GM19438 (cell line): ENCODE measurements around the gene MME.
"Not testable (repeated sequence)": the region's sequence is repeated elsewhere in the genome, so short reads cannot be mapped to it uniquely, and the experiment has no call there.

Source experiments
- ATAC-seq: cut with Tn5 transposase; IDR thresholded peaks from one replicate; pipeline ENCODE4 v1.9.1; 2021; ENCODE audit warnings: low read depth; ENCODE audit not compliant: unreplicated experiment

The MME gene

GRCh38 chr3:155189478-155189877, 109.4 kb downstream of the MME start:
- ATAC-seq, result no peak

DNA sequence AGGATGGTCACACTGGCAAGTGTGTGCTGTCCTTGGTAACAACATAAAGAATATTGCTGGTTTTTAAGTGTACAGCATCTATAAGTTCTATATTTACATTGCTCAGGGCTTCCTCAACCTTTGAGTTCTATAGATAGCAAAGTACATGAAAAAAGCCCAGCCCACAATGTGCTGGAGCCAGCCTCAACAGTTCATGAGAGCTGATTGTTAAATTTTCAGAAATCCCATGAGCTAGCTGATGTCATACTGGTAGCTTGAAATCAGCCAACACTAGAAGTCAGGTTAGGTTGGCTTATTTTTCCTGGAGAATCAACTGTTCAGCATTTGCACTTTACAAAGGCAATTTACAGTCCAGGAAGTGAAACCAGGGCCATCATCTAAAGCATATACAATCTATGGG, 110.6 kb downstream of the MME start:
- no peak for ATAC-seq

DNA sequence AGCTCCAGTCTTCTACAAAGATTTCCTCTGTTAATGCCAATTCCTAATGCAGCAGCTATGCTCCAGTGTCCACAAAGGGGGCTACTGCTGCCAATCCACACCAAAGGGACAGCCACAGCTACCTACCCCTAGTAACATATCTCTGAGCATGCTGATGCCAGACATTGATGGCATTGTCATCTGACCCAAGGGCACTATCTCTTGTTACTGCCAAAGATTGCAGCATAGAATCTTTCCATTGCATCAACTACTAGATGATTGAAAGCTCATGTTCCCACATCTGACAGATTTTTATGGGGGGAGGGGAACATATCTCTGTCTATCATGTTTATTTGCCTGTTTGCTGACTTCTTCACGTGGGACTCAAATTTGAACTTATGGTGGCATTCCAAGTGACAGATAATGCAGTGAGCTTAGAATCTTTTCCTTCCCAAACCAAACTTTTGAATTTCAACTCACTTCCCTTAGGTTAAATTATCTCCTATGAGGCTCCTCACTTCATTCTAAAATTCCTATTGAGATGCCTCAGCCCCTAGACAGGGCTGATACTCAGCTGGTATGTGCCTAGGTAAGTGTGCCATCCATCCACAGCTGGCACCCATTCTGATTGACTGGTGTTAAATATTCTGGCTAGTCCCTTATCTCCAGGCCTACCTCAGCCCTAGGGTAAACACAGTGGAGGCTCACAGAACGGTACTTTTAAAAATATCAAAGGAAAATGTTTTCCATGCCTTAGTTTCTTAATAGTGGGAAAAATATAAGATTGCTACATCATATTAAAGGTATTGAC, 113.0 kb downstream of the MME start:
- no peak for ATAC-seq

DNA sequence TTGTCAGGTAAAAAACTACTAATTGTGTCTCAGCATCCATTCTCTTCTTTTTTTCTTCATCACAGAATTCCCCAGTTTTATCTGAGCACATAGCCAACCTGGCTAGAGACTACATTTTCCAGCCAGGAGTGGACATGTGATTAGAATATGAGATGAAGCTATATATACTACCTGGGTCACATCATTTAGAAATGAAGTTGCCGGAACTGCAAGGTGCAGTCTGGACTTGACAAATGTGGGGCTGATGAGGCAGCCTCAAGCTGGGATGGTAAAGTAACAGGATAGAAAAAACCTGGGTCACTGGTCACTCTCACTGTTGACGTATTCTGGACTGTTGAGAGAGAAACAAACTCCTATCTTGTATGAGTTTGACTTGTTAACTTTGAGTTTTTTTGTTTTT, 113.7 kb downstream of the MME start:
- no peak for ATAC-seq

DNA sequence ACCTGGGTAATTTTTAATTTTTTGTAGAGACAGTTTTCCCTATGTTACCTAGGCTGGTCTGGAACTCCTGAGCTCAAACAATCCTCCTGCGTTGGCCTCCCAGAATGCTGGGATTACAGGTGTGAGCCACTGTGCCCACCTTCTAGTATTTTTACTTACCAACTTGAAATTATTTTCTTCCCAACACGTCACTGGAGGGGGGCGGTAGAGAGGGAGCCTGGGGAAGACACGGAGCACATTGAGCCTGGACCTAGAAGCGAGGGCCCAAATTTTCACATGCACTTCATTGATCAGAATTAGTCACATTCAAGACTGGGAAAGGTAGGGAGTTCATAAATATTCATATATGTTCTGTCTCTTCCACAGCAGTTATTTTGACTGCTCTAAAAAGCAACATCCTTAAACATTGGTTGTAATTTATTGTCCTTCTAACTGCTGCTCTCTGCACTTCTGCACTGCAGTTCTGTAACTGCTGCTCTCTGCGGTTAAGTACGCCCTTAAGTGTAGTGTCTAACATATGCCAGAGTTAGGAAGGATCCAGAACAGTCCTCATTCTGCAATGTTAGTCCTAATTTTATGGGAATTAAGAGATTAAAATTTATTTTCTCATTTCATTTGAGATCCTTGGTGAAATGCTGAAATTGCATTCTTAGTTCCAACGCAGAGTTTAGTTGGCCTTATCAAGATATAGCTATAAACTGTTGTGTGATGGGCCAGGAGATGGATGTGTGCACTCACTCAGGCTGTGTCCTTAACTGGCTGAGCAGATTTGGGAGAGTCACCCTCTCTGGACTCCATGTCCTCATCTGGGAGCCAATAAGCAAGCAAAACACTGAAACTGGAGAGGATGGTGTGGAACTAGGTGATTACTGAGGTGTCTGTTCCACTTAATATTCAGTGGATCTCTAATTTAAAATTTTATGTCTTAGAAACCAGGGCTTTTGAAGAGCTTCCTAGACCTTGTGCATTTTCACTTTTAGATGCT, 115.1 kb downstream of the MME start:
- ATAC-seq, result no peak

- no peak for ATAC-seq
Observed at GRCh38 chr3:155196131-155197021, 116.3 kb downstream of the MME start.

- no peak for ATAC-seq
Observed at GRCh38 chr3:155197786-155198185, 117.7 kb downstream of the MME start.

DNA sequence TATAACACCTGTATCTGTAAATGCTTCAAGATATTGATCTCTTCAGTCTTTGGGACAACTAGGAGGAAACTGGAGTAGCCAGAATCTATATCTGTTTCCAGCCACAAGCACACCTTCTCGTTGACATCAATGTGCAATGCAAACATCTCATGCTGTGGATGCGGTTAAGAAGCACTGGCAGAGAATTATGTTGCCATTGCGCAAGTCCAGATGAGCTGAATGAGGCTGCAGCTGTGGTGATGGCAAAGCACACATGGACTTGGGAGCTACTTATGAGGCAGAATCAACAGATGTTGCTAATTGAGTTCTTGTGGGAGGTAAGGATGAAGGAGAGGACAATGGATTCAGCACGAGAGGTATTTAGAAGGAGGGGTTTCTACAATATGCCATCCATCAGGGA, 122.5 kb downstream of the MME start:
- no peak for ATAC-seq

DNA sequence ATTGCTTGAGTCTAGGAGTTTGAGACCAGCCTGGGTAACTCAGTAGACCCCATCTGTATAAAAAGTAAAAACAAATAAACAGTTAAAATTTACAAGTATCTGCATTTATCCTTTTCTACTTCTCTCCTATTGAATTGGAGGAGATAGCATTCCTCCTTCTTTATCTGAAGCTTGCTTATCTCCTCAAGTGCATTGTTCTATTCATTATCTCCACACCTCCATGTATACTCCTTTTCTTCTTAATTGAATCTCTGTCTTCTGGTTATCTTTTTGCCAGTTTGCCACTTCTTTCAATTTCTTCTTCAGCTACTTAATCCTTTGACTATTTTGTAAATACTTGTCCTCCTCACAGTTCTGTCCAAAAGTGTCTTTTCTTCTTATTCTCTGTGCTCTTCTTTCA, 124.7 kb downstream of the MME start:
- no peak for ATAC-seq

DNA sequence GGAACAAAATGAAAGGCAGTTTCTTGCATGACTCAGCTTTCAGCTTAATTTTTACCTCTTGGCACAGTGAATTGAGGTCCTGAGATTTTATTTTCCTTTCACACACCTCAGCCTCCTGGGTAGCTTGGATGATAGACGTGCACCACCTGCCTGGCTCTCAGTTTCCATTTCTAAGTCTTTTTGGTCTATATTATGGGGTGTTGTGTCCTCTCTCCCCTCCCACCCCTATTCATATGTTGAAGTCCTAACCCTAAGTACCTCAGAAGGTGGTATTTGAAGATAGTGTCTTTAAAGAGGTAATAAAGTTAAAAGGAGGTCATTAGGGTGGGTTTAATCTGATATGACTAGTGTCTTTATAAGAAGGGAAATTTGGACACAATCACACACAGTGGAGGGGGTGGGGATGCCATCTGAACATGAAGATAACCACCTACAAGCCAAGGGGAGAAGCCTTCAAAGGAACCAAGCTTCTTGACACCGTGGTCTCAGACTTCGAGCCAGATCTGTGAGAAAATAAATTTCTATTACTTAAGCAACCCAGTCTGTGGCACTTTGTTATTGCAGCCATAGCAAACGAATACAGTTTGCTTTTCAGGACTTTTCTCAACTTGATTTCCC, 128.2 kb downstream of the MME start:
- no peak for ATAC-seq

DNA sequence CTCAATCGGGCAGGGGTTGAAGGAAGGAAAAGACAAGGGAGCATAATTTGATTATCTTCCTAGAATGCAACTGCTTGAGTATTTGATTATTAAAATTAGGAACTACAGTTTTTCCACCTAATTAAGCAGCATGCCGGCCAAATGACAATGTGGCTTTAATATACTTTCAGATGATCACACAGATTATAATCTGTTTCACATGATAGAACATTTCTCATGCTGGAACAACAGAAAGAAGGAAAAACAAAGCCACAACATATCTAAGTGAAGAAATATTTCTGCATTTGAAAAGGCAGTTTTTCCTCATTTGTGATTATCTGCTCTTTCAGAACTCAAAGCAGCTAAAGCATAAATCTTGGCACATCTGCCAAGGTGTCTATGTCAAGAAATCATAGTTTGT, 130.6 kb downstream of the MME start:
- ATAC-seq, result no peak

- no peak for ATAC-seq
Observed at GRCh38 chr3:155211266-155211665, 131.1 kb downstream of the MME start.

- ATAC-seq, result no peak
Observed at GRCh38 chr3:155211940-155212339, 131.8 kb downstream of the MME start.

DNA sequence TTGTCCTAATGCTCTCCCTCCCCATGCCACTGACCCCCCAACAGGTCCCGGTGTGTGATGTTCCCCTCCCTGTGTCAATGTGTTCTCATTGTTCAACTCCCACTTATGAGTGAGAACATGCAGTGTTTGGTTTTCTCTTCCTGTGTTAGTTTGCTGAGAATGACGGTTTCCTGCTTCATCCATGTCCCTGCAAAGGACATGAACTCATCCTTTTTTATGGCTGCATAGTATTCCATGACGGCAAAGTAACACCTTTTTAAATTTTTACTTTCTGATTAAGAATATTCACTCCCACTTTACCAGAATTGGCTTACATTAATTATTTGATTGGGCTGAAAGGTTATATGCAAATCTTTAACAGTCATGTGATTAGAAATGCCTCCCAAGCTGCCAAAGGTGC, 135.9 kb downstream of the MME start:
- not testable (repeated sequence) for ATAC-seq

GRCh38 chr3:155217591-155217990, 137.5 kb downstream of the MME start:
- ATAC-seq, result no peak

DNA sequence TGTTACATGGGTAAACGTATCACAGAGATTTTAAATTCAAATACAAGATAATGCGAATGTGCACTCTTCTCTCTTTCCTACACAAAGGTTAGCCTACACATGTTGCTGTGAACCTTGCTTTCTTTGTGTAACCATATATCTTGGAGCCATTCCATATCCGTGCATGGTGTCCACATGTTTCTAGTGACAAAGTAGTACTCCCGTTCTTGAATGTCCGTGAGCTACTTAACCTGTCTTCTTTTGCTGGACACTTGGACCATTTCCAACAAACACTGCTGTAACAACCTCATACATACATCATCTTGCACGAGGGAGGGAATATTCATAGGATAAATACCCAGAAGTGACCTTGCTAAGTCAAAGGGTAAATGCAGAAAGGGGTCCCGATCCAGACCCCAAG, 138.3 kb downstream of the MME start:
- ATAC-seq, result no peak

- no peak for ATAC-seq
Observed at GRCh38 chr3:155219106-155219505, 139.0 kb downstream of the MME start.

DNA sequence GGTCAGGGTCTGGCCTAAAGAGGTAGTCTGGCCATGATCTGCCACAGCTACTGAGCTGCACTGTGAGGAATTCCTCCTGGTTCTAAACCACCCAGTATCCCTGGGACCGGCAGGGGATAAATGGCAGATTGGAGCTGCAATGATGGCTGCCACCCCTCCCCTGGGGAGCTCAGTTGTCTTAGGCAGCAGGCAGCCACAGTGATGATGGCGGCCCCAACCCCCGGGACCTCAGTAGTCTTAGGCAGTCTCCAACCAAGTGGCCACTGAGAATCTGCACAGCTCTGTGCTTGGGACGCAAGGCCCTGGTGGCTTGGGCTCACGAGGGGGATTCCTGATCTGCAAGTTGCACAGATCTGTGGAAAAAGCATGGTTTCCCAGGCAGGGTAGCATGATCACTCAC, 145.3 kb downstream of the MME start:
- no peak for ATAC-seq

DNA sequence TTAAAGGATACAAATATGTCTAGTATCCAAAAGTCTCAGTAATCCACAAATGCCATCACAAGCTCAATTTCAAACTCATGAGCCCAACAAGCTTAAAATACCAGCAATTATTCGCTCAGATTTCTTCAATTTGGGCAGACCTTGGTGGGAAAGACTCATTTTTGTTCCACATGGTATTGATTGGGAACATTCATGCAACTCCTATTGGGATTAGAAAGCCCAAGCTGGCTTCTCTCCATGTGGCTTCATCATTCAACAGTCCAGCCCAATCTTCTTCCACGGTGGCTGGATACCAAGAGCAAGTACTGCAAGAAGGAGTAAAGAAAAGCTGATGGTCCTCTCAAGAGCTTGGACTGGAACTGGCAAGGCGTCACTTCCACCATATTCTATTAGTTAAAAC, 147.0 kb downstream of the MME start:
- ATAC-seq, result no peak

DNA sequence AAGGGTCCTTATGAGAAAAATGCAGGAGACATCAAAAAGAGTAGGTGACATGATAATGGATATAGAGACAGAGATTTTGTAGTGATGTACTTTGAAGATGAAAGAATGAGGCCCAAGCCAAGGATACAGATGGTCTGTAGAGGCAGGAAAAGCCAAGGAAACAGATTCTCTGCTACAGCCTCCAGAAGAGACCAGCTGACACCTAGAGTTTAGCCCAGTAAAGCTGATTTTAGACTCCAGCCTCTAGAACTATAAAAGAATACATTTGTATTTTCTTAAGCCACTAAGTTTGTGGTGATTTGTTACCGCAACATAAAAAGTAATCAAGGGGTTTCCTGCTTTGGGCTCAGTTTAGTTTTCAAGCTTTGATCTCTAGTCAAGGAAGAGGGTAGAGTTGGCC, 148.6 kb downstream of the MME start:
- ATAC-seq, result no peak
